Stimulated activated CD8-positive, alpha-beta memory T cell treated with anti-CD3 and anti-CD28 coated beads, Interleukin-7, amount 100 ng/mL, for 24 hours (primary cell): Measurements from ENCODE around the gene SLC8A1.

Experiments used
- DNase-seq: peaks from one replicate; pipeline ENCODE4 v3.0.0-alpha.2; 2020; ENCODE audit warnings: low read depth

The SLC8A1 gene

GRCh38 chr2:40310303-40310702 is 141.6 kb downstream of the SLC8A1 start:
- DNase-seq: no peak

GRCh38 chr2:40304340-40304739 is 147.6 kb downstream of the SLC8A1 start:
- no peak for DNase-seq

- DNase-seq: no peak
Measured at GRCh38 chr2:40303746-40304145, 148.1 kb downstream of the SLC8A1 start.

- no peak for DNase-seq
Measured at GRCh38 chr2:40302751-40303325, 149.1 kb downstream of the SLC8A1 start.

GRCh38 chr2:40300391-40300790 is 151.5 kb downstream of the SLC8A1 start:
- DNase-seq: no peak

GRCh38 chr2:40299781-40300180 is 152.1 kb downstream of the SLC8A1 start:
- no peak for DNase-seq

- DNase-seq: no peak
Measured at GRCh38 chr2:40299173-40299572, 152.7 kb downstream of the SLC8A1 start.

GRCh38 chr2:40298026-40298425 is 153.9 kb downstream of the SLC8A1 start:
- DNase-seq: no peak

GRCh38 chr2:40292291-40292690 is 159.6 kb downstream of the SLC8A1 start:
- no peak for DNase-seq

- no peak for DNase-seq
Measured at GRCh38 chr2:40289771-40290404, 162.0 kb downstream of the SLC8A1 start.

- DNase-seq: no peak
Measured at GRCh38 chr2:40287773-40288172, 164.1 kb downstream of the SLC8A1 start.

- no peak for DNase-seq
Measured at GRCh38 chr2:40287195-40287594, 164.7 kb downstream of the SLC8A1 start.

GRCh38 chr2:40286721-40287120 is 165.2 kb downstream of the SLC8A1 start:
- no peak for DNase-seq

GRCh38 chr2:40285391-40285790 is 166.5 kb downstream of the SLC8A1 start:
- no peak for DNase-seq

GRCh38 chr2:40284797-40285196 is 167.1 kb downstream of the SLC8A1 start:
- no peak for DNase-seq

GRCh38 chr2:40283111-40283909 is 168.6 kb downstream of the SLC8A1 start:
- no peak for DNase-seq

GRCh38 chr2:40282428-40282827 is 169.5 kb downstream of the SLC8A1 start:
- DNase-seq: no peak

GRCh38 chr2:40281021-40281940 is 170.6 kb downstream of the SLC8A1 start:
- no peak for DNase-seq

GRCh38 chr2:40279482-40279881 is 172.4 kb downstream of the SLC8A1 start:
- no peak for DNase-seq

- DNase-seq: no peak
Measured at GRCh38 chr2:40279001-40279400, 172.9 kb downstream of the SLC8A1 start.

GRCh38 chr2:40276076-40276475 is 175.8 kb downstream of the SLC8A1 start:
- DNase-seq: no peak

GRCh38 chr2:40274270-40274669 is 177.6 kb downstream of the SLC8A1 start:
- DNase-seq: no peak
